Measurements from ENCODE around the gene PRADC1. TPM values are rescaled to one million over a fixed set of nuclear protein-coding genes. Genes with fewer than 3 reads are reported as not detected.

The PRADC1 gene
- polyA plus RNA-seq, 3 donors: 9.0 to 49.2 (median 33.3) TPM

- Mint-ChIP-seq H3K27ac (no peak overlapping the region), H3K36me3 (peaks cover 51 to 56% of the 10 kb centered on the region in 2 donors), H3K4me1 (peaks cover 5% of the 10 kb centered on the region), H3K9me3 (peaks cover 0 to 4% (median 0%) of the 10 kb centered on the region in 7 donors), H3K4me3 (no peak overlapping the region), H3K27me3 (ENCODE audit: low read depth in 3 of 3) (peaks cover 16 to 22% (median 21%) of the 10 kb centered on the region in 3 donors)
- H3K9me3 ChIP-seq (replicated peaks in 1 of 2; ENCODE audit: control insufficient read depth in 1 of 2, insufficient read depth in 1 of 2, low read length in 2 of 2): no peaks in the 10 kb centered on the region
- no peak overlapping the region for H3K9ac ChIP-seq (ENCODE audit: insufficient read depth, low read length, poor library complexity, severe bottlenecking)
- H3K27me3 ChIP-seq (ENCODE audit: control insufficient read depth in 2 of 2, insufficient read depth in 2 of 2, low read length in 2 of 2): peaks cover 6 to 16% of the 10 kb centered on the region in 2 donors
- H2AFZ ChIP-seq (ENCODE audit: insufficient read depth, low read depth, low read length, poor library complexity, severe bottlenecking): no peak overlapping the region
- H4K20me1 ChIP-seq (ENCODE audit: insufficient read depth, low read length): peaks cover 24% of the 10 kb centered on the region
- H3K4me3 ChIP-seq (replicated peaks in 1 of 3; ENCODE audit: low read depth in 2 of 3, low read length in 3 of 3): no peak overlapping the region
- 96% methylated on average over 25 of the region's 26 CpGs for WGBS (ENCODE audit: insufficient coverage)
- no peak for DNase-seq
- no peaks in the 10 kb centered on the region for H3K79me2 ChIP-seq (ENCODE audit: insufficient read depth, low read length)
- no peak for TF ChIP-seq CTCF (IDR thresholded peaks at IDR 0.05)
- no peak overlapping the region for H3K27ac ChIP-seq (ENCODE audit: low read depth in 1 of 2, low read length in 2 of 2)
- H3K36me3 ChIP-seq (replicated peaks in 1 of 2; ENCODE audit: control insufficient read depth in 1 of 2, insufficient read depth in 2 of 2, low read length in 2 of 2): peaks cover 22 to 53% of the 10 kb centered on the region in 2 donors
- intact Hi-C loops (cut with micrococcal nuclease): no loop called here
- no peak overlapping the region for H3K4me2 ChIP-seq (replicated peaks; ENCODE audit: extremely low read depth, low read length, poor library complexity, severe bottlenecking)
- H3K4me1 ChIP-seq (ENCODE audit: control insufficient read depth in 1 of 2, insufficient read depth in 2 of 2, low read length in 2 of 2): peaks cover 0 to 5% of the 10 kb centered on the region in 2 donors
These were observed 33.2 kb upstream of the PRADC1 start for GRCh38 chr2:73266061-73266901.

- Mint-ChIP-seq H3K27me3 (ENCODE audit: low read depth in 3 of 3) (peaks cover 9 to 19% (median 19%) of the 10 kb centered on the region in 3 donors), H3K4me1 (peaks cover 5% of the 10 kb centered on the region), H3K27ac (no peak overlapping the region), H3K9me3 (peaks cover 0 to 4% (median 0%) of the 10 kb centered on the region in 7 donors), H3K4me3 (no peak overlapping the region), H3K36me3 (peaks cover 50 to 52% of the 10 kb centered on the region in 2 donors)
- no peak overlapping the region for H3K4me2 ChIP-seq (replicated peaks; ENCODE audit: extremely low read depth, low read length, poor library complexity, severe bottlenecking)
- peaks cover 22 to 60% of the 10 kb centered on the region in 2 donors for H3K36me3 ChIP-seq (replicated peaks in 1 of 2; ENCODE audit: control insufficient read depth in 1 of 2, insufficient read depth in 2 of 2, low read length in 2 of 2)
- 95% methylated on average over 23 of the region's 28 CpGs for WGBS (ENCODE audit: insufficient coverage)
- H3K9ac ChIP-seq (ENCODE audit: insufficient read depth, low read length, poor library complexity, severe bottlenecking): no peak overlapping the region
- H3K4me1 ChIP-seq (ENCODE audit: control insufficient read depth in 1 of 2, insufficient read depth in 2 of 2, low read length in 2 of 2): peaks cover 0 to 5% of the 10 kb centered on the region in 2 donors
- H3K4me3 ChIP-seq (replicated peaks in 1 of 3; ENCODE audit: low read depth in 2 of 3, low read length in 3 of 3): no peak overlapping the region
- H3K9me3 ChIP-seq (replicated peaks in 1 of 2; ENCODE audit: control insufficient read depth in 1 of 2, insufficient read depth in 1 of 2, low read length in 2 of 2): no peaks in the 10 kb centered on the region
- no peak overlapping the region for H3K27ac ChIP-seq (ENCODE audit: low read depth in 1 of 2, low read length in 2 of 2)
- peaks cover 6 to 10% of the 10 kb centered on the region in 2 donors for H3K27me3 ChIP-seq (ENCODE audit: control insufficient read depth in 2 of 2, insufficient read depth in 2 of 2, low read length in 2 of 2)
- intact Hi-C loops (cut with micrococcal nuclease): no loop called here
- no peaks in the 10 kb centered on the region for H3K79me2 ChIP-seq (ENCODE audit: insufficient read depth, low read length)
- TF ChIP-seq CTCF (IDR thresholded peaks at IDR 0.05): no peak
- H4K20me1 ChIP-seq (ENCODE audit: insufficient read depth, low read length): peaks cover 16% of the 10 kb centered on the region
- DNase-seq: no peak
- no peak overlapping the region for H2AFZ ChIP-seq (ENCODE audit: insufficient read depth, low read depth, low read length, poor library complexity, severe bottlenecking)
These were observed 32.4 kb upstream of the PRADC1 start for GRCh38 chr2:73265298-73266060.

All from CD14-positive monocyte (primary cell).